DOHH2 (cell line): ENCODE data around the gene VSNL1.
A peak's percentile ranks its signal among the peaks of the same experiment; 100 is the strongest.

Source experiments
- H3F3A ChIP-seq: fragments of 200-600 bp; sonication (generic), shearing (Covaris generic); 2 replicates; pipeline ENCODE4 v1.6.0; 2016; ENCODE audit warnings: antibody characterized with exemption, mild to moderate bottlenecking; ENCODE audit not compliant: control insufficient read depth, insufficient read depth
- H3K27ac ChIP-seq: fragments of 200-600 bp; sonication (generic); 2 replicates; pipeline ENCODE4 v1.5.1; 2014; ENCODE audit warnings: low read depth, mild to moderate bottlenecking, low read length, moderate library complexity
- H3K27me3 ChIP-seq: fragments of 200-600 bp; sonication (generic); 2 replicates; pipeline ENCODE4 v1.6.1; 2014; ENCODE audit warnings: mild to moderate bottlenecking, low read length, mixed read lengths; ENCODE audit not compliant: control insufficient read depth
- H3K36me3 ChIP-seq: fragments of 200-600 bp; sonication (generic); 2 replicates; pipeline ENCODE4 v1.6.1; 2014; ENCODE audit warnings: mild to moderate bottlenecking, low read length, moderate library complexity, mixed read lengths; ENCODE audit not compliant: control insufficient read depth
- H3K4me1 ChIP-seq: fragments of 200-600 bp; sonication (generic); 2 replicates; pipeline ENCODE4 v1.6.1; 2014; ENCODE audit warnings: mild to moderate bottlenecking, low read length, mixed read lengths; ENCODE audit not compliant: control insufficient read depth
- H3K4me2 ChIP-seq: fragments of 200-600 bp; sonication (generic); 2 replicates; pipeline ENCODE4 v1.6.0; 2014; ENCODE audit warnings: mild to moderate bottlenecking, low read length, moderate library complexity
- H3K4me3 ChIP-seq: fragments of 200-600 bp; sonication (generic); 2 replicates; pipeline ENCODE4 v1.5.1; 2014; ENCODE audit warnings: mild to moderate bottlenecking, low read length, mixed read lengths
- H3K79me2 ChIP-seq: fragments of 200-600 bp; sonication (generic); 2 replicates; pipeline ENCODE4 v1.6.1; 2014; ENCODE audit warnings: mild to moderate bottlenecking, low read length, mixed read lengths; ENCODE audit not compliant: control insufficient read depth
- H3K9me2 ChIP-seq: fragments of 200-600 bp; sonication (generic); replicated peaks from 2 replicates; pipeline ENCODE4 v1.6.1; 2014; ENCODE audit warnings: mild to moderate bottlenecking, low read length, mixed read lengths; ENCODE audit not compliant: control insufficient read depth
- H3K9me3 ChIP-seq: fragments of 200-600 bp; sonication (generic); 2 replicates; pipeline ENCODE4 v1.6.1; 2014; ENCODE audit warnings: antibody characterized with exemption, low read length, mixed read lengths; ENCODE audit not compliant: control insufficient read depth, insufficient read depth
- H4K20me1 ChIP-seq: fragments of 200-600 bp; sonication (generic); 2 replicates; pipeline ENCODE4 v1.6.0; 2014; ENCODE audit warnings: low read depth, mild to moderate bottlenecking, antibody characterized with exemption, low read length, moderate library complexity; ENCODE audit not compliant: control insufficient read depth, insufficient read depth
- EZH2phosphoT487 ChIP-seq: fragments of 200-600 bp; sonication (generic); IDR thresholded peaks from 2 replicates; pipeline ENCODE4 v1.6.1; 2017; ENCODE audit warnings: borderline replicate concordance, mild to moderate bottlenecking, antibody characterized with exemption, low read length, moderate library complexity, mixed read lengths
- TF ChIP-seq, protein P1 (sequence below): fragments of 200-600 bp; sonication (generic); IDR thresholded peaks from one replicate; pipeline ENCODE4 v1.5.1; 2014; ENCODE audit warnings: antibody characterized with exemption, mild to moderate bottlenecking, low read depth, low read length; ENCODE audit not compliant: poor library complexity, severe bottlenecking

VSNL1 gene

DNA sequence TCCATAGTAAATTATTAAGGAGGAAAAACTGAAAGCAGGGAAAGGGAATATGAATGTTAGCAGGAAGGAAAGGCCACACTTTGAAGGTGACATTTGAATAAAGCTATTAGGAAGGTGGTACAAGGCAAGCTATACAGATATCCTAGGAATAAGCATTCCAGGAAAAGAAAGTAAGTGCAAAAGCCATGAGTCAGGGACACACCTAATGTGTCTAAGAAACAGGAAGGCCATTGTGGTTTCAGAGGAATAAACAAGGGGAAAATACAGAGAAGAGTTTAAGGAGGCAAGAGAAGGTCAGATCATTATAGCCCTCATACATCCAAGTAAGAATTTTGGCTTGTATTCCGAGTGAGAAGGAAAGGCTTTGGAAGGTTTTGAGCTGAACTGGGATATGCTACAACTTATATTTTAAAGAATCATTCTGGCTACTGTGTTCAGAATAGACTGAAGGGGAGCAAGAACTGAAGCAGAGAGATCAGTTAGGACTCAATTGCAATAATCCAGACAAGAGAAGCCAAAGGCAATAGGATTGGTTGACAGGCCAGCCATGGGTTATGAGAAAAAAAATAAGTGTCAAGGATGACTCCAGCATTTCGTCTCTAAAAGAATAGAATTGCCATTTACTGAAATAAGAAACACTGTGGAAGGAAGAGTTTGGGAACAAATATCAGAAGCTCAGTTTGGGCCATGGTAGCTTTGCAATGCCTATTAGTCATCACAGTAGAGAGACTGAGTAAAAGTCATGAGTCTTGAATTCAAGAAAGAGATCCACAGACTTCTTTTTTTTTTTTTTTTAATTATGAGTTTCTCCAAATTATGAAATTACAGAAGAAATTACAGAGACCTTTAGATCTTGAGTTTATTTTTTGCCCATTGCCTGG is 33.5 kb upstream of the VSNL1 start:
- no peaks in the 10 kb centered on the region for H3K9me3 ChIP-seq
- no peak for TF ChIP-seq EZH2phosphoT487
- TF ChIP-seq, protein P1, sequence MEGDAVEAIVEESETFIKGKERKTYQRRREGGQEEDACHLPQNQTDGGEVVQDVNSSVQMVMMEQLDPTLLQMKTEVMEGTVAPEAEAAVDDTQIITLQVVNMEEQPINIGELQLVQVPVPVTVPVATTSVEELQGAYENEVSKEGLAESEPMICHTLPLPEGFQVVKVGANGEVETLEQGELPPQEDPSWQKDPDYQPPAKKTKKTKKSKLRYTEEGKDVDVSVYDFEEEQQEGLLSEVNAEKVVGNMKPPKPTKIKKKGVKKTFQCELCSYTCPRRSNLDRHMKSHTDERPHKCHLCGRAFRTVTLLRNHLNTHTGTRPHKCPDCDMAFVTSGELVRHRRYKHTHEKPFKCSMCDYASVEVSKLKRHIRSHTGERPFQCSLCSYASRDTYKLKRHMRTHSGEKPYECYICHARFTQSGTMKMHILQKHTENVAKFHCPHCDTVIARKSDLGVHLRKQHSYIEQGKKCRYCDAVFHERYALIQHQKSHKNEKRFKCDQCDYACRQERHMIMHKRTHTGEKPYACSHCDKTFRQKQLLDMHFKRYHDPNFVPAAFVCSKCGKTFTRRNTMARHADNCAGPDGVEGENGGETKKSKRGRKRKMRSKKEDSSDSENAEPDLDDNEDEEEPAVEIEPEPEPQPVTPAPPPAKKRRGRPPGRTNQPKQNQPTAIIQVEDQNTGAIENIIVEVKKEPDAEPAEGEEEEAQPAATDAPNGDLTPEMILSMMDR = no peak
- H3K4me2 ChIP-seq = no peak overlapping the region
- no peaks in the 10 kb centered on the region for H3K4me1 ChIP-seq
- H4K20me1 ChIP-seq = no peaks in the 10 kb centered on the region
- no peak overlapping the region for H3K27ac ChIP-seq
- no peaks in the 10 kb centered on the region for H3K27me3 ChIP-seq
- H3K36me3 ChIP-seq = no peaks in the 10 kb centered on the region
- H3F3A ChIP-seq = no peaks in the 10 kb centered on the region
- H3K79me2 ChIP-seq = no peaks in the 10 kb centered on the region
- H3K4me3 ChIP-seq = no peak overlapping the region
- H3K9me2 ChIP-seq = no peaks in the 10 kb centered on the region

DNA sequence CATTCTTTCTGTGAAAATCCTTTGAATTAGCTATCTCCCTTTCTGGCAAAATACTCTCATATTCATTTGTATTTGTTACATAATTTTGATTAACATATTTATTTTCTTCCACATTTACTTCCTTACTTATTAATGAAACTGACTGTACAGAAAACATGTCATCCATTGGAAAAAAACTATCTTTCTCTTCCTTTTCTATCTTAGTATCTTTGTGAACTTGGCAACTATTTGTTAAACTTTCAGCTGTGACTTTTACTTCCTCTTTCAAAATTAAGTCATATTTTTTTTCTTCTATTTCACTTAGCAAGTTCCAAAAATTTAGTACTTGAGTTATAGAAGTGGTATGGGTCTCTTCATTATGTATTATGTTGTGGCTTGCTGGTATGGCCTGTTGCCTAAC is 24.8 kb upstream of the VSNL1 start:
- H3K27ac ChIP-seq = peak overlapping the region; percentile 47

DNA sequence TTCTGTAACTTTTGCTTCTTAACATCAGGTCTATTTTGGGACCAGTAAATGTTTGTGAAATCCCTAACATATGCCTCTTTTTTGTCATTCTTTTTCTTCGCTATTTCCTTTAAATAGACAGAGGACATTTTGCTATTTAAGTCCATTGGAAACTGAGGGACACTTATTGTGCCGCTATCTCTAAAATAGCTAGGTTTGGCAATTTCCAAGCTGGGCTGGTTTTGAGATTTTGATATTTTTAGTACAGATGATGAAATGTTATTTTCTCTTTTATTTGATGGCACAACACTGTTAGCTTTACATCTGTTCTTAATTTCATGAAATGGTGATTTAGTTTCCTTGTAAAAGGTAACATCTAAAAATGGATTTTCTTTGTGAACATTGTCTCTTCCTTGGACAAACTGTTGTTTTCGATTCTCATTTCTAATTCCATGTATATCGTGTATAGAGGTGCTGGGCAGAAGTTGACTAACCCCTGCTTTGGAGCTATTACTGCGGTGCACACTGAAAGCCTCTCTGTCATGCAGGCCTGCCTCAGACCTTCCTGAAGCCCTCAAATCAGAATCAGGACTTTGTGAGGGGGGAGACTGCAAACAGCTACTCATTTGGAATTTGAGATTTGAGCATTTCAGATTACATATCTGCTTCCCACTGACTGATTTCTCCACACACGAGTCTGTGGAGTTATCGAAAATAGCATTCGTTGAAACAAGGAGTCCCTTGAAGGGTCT is 22.9 kb upstream of the VSNL1 start:
- TF ChIP-seq EZH2phosphoT487 = no peak
- TF ChIP-seq, protein P1 = no peak
- Histone ChIP-seq H3K36me3 (no peaks in the 10 kb centered on the region), H3K4me3 (peak overlapping the region; percentile 77), H4K20me1 (no peaks in the 10 kb centered on the region), H3F3A (peaks cover 20% of the 10 kb centered on the region), H3K9me3 (no peaks in the 10 kb centered on the region), H3K27me3 (no peaks in the 10 kb centered on the region), H3K79me2 (no peaks in the 10 kb centered on the region), H3K9me2 (no peaks in the 10 kb centered on the region), H3K27ac (peak overlapping the region; percentile 41), H3K4me1 (peaks cover 50% of the 10 kb centered on the region), H3K4me2 (peak overlapping the region; percentile 96)

More for the DNA sequence above, 24.8 kb upstream of the VSNL1 start:
- H3K79me2 ChIP-seq = no peaks in the 10 kb centered on the region
- TF ChIP-seq, protein P1 = no peak
- TF ChIP-seq EZH2phosphoT487 = no peak
- H3K4me1 ChIP-seq = peaks cover 50% of the 10 kb centered on the region
- H3K4me3 ChIP-seq = peak overlapping the region; percentile 29
- H3K9me2 ChIP-seq = no peaks in the 10 kb centered on the region
- no peaks in the 10 kb centered on the region for H3K36me3 ChIP-seq
- H3K4me2 ChIP-seq = peak overlapping the region; percentile 43
- no peaks in the 10 kb centered on the region for H4K20me1 ChIP-seq
- H3K9me3 ChIP-seq = no peaks in the 10 kb centered on the region
- peaks cover 20% of the 10 kb centered on the region for H3F3A ChIP-seq
- no peaks in the 10 kb centered on the region for H3K27me3 ChIP-seq
